GM19438 (cell line): ENCODE data around the gene KNG1.
"Not testable (repeated sequence)": the region's sequence is repeated elsewhere in the genome, so short reads cannot be mapped to it uniquely, and the experiment has no call there.

Experiments
- ATAC-seq: cut with Tn5 transposase; IDR thresholded peaks from one replicate; pipeline ENCODE4 v1.9.1; 2021; ENCODE audit warnings: low read depth; ENCODE audit not compliant: unreplicated experiment

KNG1 gene

GRCh38 chr3:186717039-186717457 is at the start of gene KNG1:
Gene KNG1, plus strand, starts transcription at chr3:186717359. Its CDS starts 184 bp downstream, at chr3:186717543.
- no peak for ATAC-seq

GRCh38 chr3:186668426-186668825 is 48.7 kb upstream of the KNG1 start:
- ATAC-seq = no peak

- no peak for ATAC-seq
Measured at GRCh38 chr3:186669378-186670084, 47.6 kb upstream of the KNG1 start.

- no peak for ATAC-seq
Measured at GRCh38 chr3:186670155-186670554, 47.0 kb upstream of the KNG1 start.

- ATAC-seq = no peak
Measured at GRCh38 chr3:186671051-186671450, 46.1 kb upstream of the KNG1 start.

GRCh38 chr3:186678604-186679003 is 38.6 kb upstream of the KNG1 start:
- no peak for ATAC-seq

GRCh38 chr3:186679151-186679550 is 38.0 kb upstream of the KNG1 start:
- no peak for ATAC-seq

- no peak for ATAC-seq
Measured at GRCh38 chr3:186680869-186681268, 36.3 kb upstream of the KNG1 start.

GRCh38 chr3:186682812-186683211 is 34.3 kb upstream of the KNG1 start:
- no peak for ATAC-seq

GRCh38 chr3:186683979-186684378 is 33.2 kb upstream of the KNG1 start:
- no peak for ATAC-seq

- not testable (repeated sequence) for ATAC-seq
Measured at GRCh38 chr3:186686475-186686874, 30.7 kb upstream of the KNG1 start.

- no peak for ATAC-seq
Measured at GRCh38 chr3:186687120-186687651, 30.0 kb upstream of the KNG1 start.

- not testable (repeated sequence) for ATAC-seq
Measured at GRCh38 chr3:186690304-186690703, 26.9 kb upstream of the KNG1 start.

GRCh38 chr3:186691676-186692075 is 25.5 kb upstream of the KNG1 start:
- no peak for ATAC-seq

GRCh38 chr3:186693843-186694242 is 23.3 kb upstream of the KNG1 start:
- ATAC-seq = no peak

GRCh38 chr3:186694288-186695032 is 22.7 kb upstream of the KNG1 start:
- ATAC-seq = no peak

GRCh38 chr3:186696522-186696921 is 20.6 kb upstream of the KNG1 start:
- no peak for ATAC-seq

- no peak for ATAC-seq
Measured at GRCh38 chr3:186697510-186697909, 19.6 kb upstream of the KNG1 start.

GRCh38 chr3:186700267-186700666 is 16.9 kb upstream of the KNG1 start:
- ATAC-seq = no peak

GRCh38 chr3:186702451-186702850 is 14.7 kb upstream of the KNG1 start:
- not testable (repeated sequence) for ATAC-seq

GRCh38 chr3:186705882-186706780 is 11.0 kb upstream of the KNG1 start:
- peak; percentile 81 for ATAC-seq
